SK-N-SH (cell line): Measurements from ENCODE around the gene ASCC3. TPM values are rescaled to one million over a fixed set of nuclear protein-coding genes. Genes with fewer than 3 reads are reported as not detected.

ENCODE experiments used
- CTCF ChIA-PET: fragments of 300-600, 350-600 bp; formaldehyde crosslinking; extraction: SDS; loops from one replicate; lab custom pipeline; 2021; lab: Yijun Ruan, JAX
- POLR2A ChIA-PET: fragments of 350-600 bp; sonication (Branson Sonifier 250); formaldehyde crosslinking; extraction: SDS; loops from one replicate; lab custom pipeline; 2020; ENCODE audit warnings: antibody characterized with exemption, inconsistent platforms; lab: Yijun Ruan, JAX
- DNase-seq: peaks from one replicate; pipeline ENCODE4 v3.0.0; 2012
- H2AFZ ChIP-seq: fragments of 200-600 bp; sonication (generic); 2 replicates; pipeline ENCODE4 v1.8.1; 2016; ENCODE audit warnings: antibody characterized with exemption, mild to moderate bottlenecking, low read depth
- H3F3A ChIP-seq: fragments of 200-600 bp; sonication (generic); replicated peaks from 2 replicates; pipeline ENCODE3; 2016; ENCODE audit warnings: antibody characterized with exemption, mild to moderate bottlenecking; ENCODE audit not compliant: insufficient read depth
- H3K27ac ChIP-seq, 2 experiments: fragments of 200-500 bp in 1 of 2; fragments of 200-600 bp in 1 of 2; sonication (Bioruptor generic) in 1 of 2; sonication (generic), shearing (Covaris generic) in 1 of 2; 2 replicates each; pipeline versions ENCODE4 v1.5.1 to v1.6.1; 2014 to 2016; ENCODE audit warnings: low read depth in 2 of 2, inconsistent platforms in 1 of 2, low read length in 1 of 2, mild to moderate bottlenecking in 1 of 2, mixed read lengths in 1 of 2
- H3K27me3 ChIP-seq: fragments of 200-600 bp; sonication (generic), shearing (Covaris generic); 2 replicates; pipeline ENCODE4 v1.6.1; 2016; ENCODE audit warnings: mixed run types; ENCODE audit not compliant: insufficient read depth
- H3K36me3 ChIP-seq, 2 experiments: fragments of 200-500 bp in 1 of 2; fragments of 200-600 bp in 1 of 2; sonication (Bioruptor generic) in 1 of 2; sonication (generic) in 1 of 2; replicated peaks in 1 of 2; 2 replicates each; pipeline versions ENCODE3 to v1.5.1; 2014 to 2016; ENCODE audit warnings: low read length in 1 of 2, mild to moderate bottlenecking in 1 of 2; ENCODE audit not compliant: insufficient read depth in 2 of 2, control insufficient read depth in 1 of 2
- H3K4me1 ChIP-seq, 2 experiments: fragments of 200-500 bp in 1 of 2; fragments of 200-600 bp in 1 of 2; sonication (Bioruptor generic) in 1 of 2; sonication (generic), shearing (Covaris generic) in 1 of 2; 2 replicates each; pipeline versions ENCODE4 v1.5.1 to v1.6.1; 2014 to 2016; ENCODE audit warnings: low read depth in 1 of 2, low read length in 1 of 2, mixed run types in 1 of 2; ENCODE audit not compliant: insufficient read depth in 2 of 2, control insufficient read depth in 1 of 2
- H3K4me2 ChIP-seq: fragments of 200-600 bp; sonication (generic), shearing (Covaris generic); 2 replicates; pipeline ENCODE4 v1.6.1; 2017; ENCODE audit warnings: mixed run types
- H3K4me3 ChIP-seq, 2 experiments: fragments of 200-500 bp in 1 of 2; fragments of 200-600 bp in 1 of 2; sonication (Bioruptor generic) in 1 of 2; sonication (generic), shearing (Covaris generic) in 1 of 2; 2 replicates each; pipeline versions ENCODE4 v1.5.1 to v1.8.1; 2014 to 2016; ENCODE audit warnings: low read depth in 2 of 2, inconsistent platforms in 1 of 2, low read length in 1 of 2, mild to moderate bottlenecking in 1 of 2, mixed read lengths in 1 of 2, moderate library complexity in 1 of 2
- H3K79me2 ChIP-seq: fragments of 200-600 bp; sonication (generic); 2 replicates; pipeline ENCODE4 v1.8.1; 2017; ENCODE audit warnings: mild to moderate bottlenecking; ENCODE audit not compliant: insufficient read depth
- H3K9ac ChIP-seq: fragments of 200-600 bp; sonication (generic); 2 replicates; pipeline ENCODE4 v1.6.1; 2017; ENCODE audit warnings: mixed run types
- H3K9me2 ChIP-seq: fragments of 200-600 bp; sonication (generic); 2 replicates; pipeline ENCODE4 v1.6.1; 2017; ENCODE audit warnings: mixed run types
- H3K9me3 ChIP-seq: fragments of 200-600 bp; sonication (generic); 2 replicates; pipeline ENCODE4 v1.6.1; 2017; ENCODE audit warnings: mixed run types, mild to moderate bottlenecking, moderate library complexity
- H4K20me1 ChIP-seq: fragments of 200-600 bp; sonication (generic); 2 replicates; pipeline ENCODE4 v1.6.1; 2017; ENCODE audit warnings: mild to moderate bottlenecking, mixed run types; ENCODE audit not compliant: insufficient read depth
- ELF1 ChIP-seq: IDR thresholded peaks from 2 replicates; pipeline ENCODE4 v1.4.0; 2012
- EZH2phosphoT487 ChIP-seq: fragments of 200-600 bp; sonication (generic); IDR thresholded peaks from 2 replicates; pipeline ENCODE4 v1.6.1; 2017; ENCODE audit warnings: low read depth, mixed run types, mild to moderate bottlenecking, antibody characterized with exemption, moderate library complexity, borderline replicate concordance
- FOSL2 ChIP-seq: IDR thresholded peaks from 2 replicates; pipeline ENCODE4 v1.4.0; 2012; ENCODE audit warnings: low read depth, mild to moderate bottlenecking, moderate library complexity, borderline replicate concordance
- FOXJ3 ChIP-seq: sonication (generic); formaldehyde crosslinking; IDR thresholded peaks from 2 replicates; pipeline ENCODE4 v1.5.1; 2020; ENCODE audit warnings: mild to moderate bottlenecking, missing genetic modification reagents
- GATA2 ChIP-seq: sonication (generic); formaldehyde crosslinking; IDR thresholded peaks from 2 replicates; pipeline ENCODE4 v1.5.0; 2020; ENCODE audit warnings: mild to moderate bottlenecking, missing genetic modification reagents
- JUND ChIP-seq: IDR thresholded peaks from 2 replicates; pipeline ENCODE4 v1.4.0; 2012
- MAX ChIP-seq: IDR thresholded peaks from 2 replicates; pipeline ENCODE4 v1.4.0; 2012; ENCODE audit warnings: low read depth
- MEF2A ChIP-seq: IDR thresholded peaks from 2 replicates; pipeline ENCODE4 v1.4.0; 2012; ENCODE audit warnings: low read depth, borderline replicate concordance
- NRF1 ChIP-seq: IDR thresholded peaks from 2 replicates; pipeline ENCODE4 v1.6.1; 2012; ENCODE audit warnings: low read depth, mild to moderate bottlenecking, low read length
- PBX3 ChIP-seq: IDR thresholded peaks from 2 replicates; pipeline ENCODE4; 2012
- REST ChIP-seq: IDR thresholded peaks from 2 replicates; pipeline ENCODE4 v1.6.1; 2012; ENCODE audit warnings: mild to moderate bottlenecking, low read depth, low read length, moderate library complexity
- SIN3A ChIP-seq: IDR thresholded peaks from 2 replicates; pipeline ENCODE4 v1.6.1; 2012; ENCODE audit warnings: low read depth, mild to moderate bottlenecking, low read length, moderate library complexity, borderline replicate concordance
- SMC3 ChIP-seq: IDR thresholded peaks from 2 replicates; pipeline ENCODE4 v1.6.1; 2012; ENCODE audit warnings: low read depth, low read length, improper control_type of control experiment
- TAF1 ChIP-seq: IDR thresholded peaks from 2 replicates; pipeline ENCODE4 v1.6.1; 2012; ENCODE audit warnings: low read depth, mild to moderate bottlenecking, low read length, moderate library complexity, borderline replicate concordance
- TEAD4 ChIP-seq: IDR thresholded peaks from 2 replicates; pipeline ENCODE4 v1.4.0; 2012; ENCODE audit warnings: mild to moderate bottlenecking, borderline replicate concordance; ENCODE audit not compliant: insufficient read depth
- USF1 ChIP-seq: IDR thresholded peaks from 2 replicates; pipeline ENCODE4 v1.4.0; 2012; ENCODE audit warnings: low read depth, borderline replicate concordance
- YY1 ChIP-seq: IDR thresholded peaks from 2 replicates; pipeline ENCODE4 v1.4.0; 2012; ENCODE audit warnings: low read depth, mild to moderate bottlenecking
- ZBTB33 ChIP-seq: IDR thresholded peaks from 2 replicates; pipeline ENCODE4 v1.4.0; 2012; ENCODE audit warnings: low read depth, borderline replicate concordance
- WGBS: methylation state at CpG from one replicate; pipeline ENCODE4 v1.1.6; 2017; ENCODE audit warnings: low lambda C conversion rate; 5-methylcytosine and 5-hydroxymethylcytosine counted together
- polyA plus RNA-seq, 3 experiments: library from polyadenylated mRNA; depleted of rRNA; stranded (reverse); fragments of >200 nt; gene quantifications; 2 replicates each; pipeline ENCODE4 v1.2.3, GENCODE V29; 2012

The ASCC3 gene
- polyA plus RNA-seq, 1 of the 3 experiments (the other 2 are of a cell fraction), result 17.9 TPM

- no peaks in the 10 kb centered on the region for H3K9me2 ChIP-seq
- ChIA-PET CTCF (no interaction called here), POLR2A (no interaction called here)
- H3K4me2 ChIP-seq, result no peak overlapping the region
- H4K20me1 ChIP-seq, result no peaks in the 10 kb centered on the region
- H3K79me2 ChIP-seq, result peaks cover 61% of the 10 kb centered on the region; the same call in 1 of the 2 replicates
- no peak overlapping the region for H3K9ac ChIP-seq
- 69% methylated on average over 3 of the region's 3 CpGs for WGBS
- no peak for TF ChIP-seq GATA2 (CRISPR knock-in tag)
- no peak for TF ChIP-seq MAX
- TF ChIP-seq SIN3A, result no peak
- TF ChIP-seq NRF1, result no peak
- TF ChIP-seq FOSL2, result no peak
- no peak for TF ChIP-seq SMC3
- no peak for TF ChIP-seq FOXJ3 (CRISPR knock-in tag)
- TF ChIP-seq MEF2A, result no peak
- no peak for TF ChIP-seq TEAD4
- TF ChIP-seq TAF1, result no peak
- no peak for TF ChIP-seq USF1
- no peak for TF ChIP-seq EZH2phosphoT487
- TF ChIP-seq JUND, result no peak
- TF ChIP-seq ZBTB33, result no peak
- no peak for TF ChIP-seq ELF1
- no peak for TF ChIP-seq YY1
- no peak for TF ChIP-seq PBX3
- TF ChIP-seq REST, result no peak
- no peaks in the 10 kb centered on the region for H3K9me3 ChIP-seq
- H3K4me3 ChIP-seq, result no peak overlapping the region
- no peak overlapping the region for H2AFZ ChIP-seq
- H3K27ac ChIP-seq, result no peak overlapping the region
- no peak for DNase-seq
- peaks cover 1 to 19% of the 10 kb centered on the region in 2 experiments for H3K36me3 ChIP-seq
- H3K4me1 ChIP-seq, result no peaks in the 10 kb centered on the region
- no peaks in the 10 kb centered on the region for H3F3A ChIP-seq
- no peaks in the 10 kb centered on the region for H3K27me3 ChIP-seq
Observed at GRCh38 chr6:100808638-100809275, 72.4 kb downstream of the ASCC3 start.
